Testis (tissue), 3 donors: ENCODE data around the gene TCTA. TPM values are rescaled to one million over a fixed set of nuclear protein-coding genes. Genes with fewer than 3 reads are reported as not detected.
A peak's percentile ranks its signal among the peaks of the same experiment; 100 is the strongest.

Source experiments
- DNase-seq: peaks from one replicate; pipeline ENCODE4 v3.0.0-alpha.2; 2019
- H3K27ac ChIP-seq, 2 donors: fragments of 200-600 bp; sonication (generic); one replicate each; pipeline ENCODE4 v1.5.1; 2019
- H3K27me3 ChIP-seq: fragments of 200-600 bp; sonication (generic); one replicate; pipeline ENCODE4 v1.5.1; 2019
- H3K36me3 ChIP-seq: fragments of 200-600 bp; sonication (generic); one replicate; pipeline ENCODE4 v1.5.1; 2017; ENCODE audit warnings: low read depth; ENCODE audit errors: missing control alignments
- H3K4me1 ChIP-seq: fragments of 200-600 bp; sonication (generic); one replicate; pipeline ENCODE4 v1.5.1; 2019
- H3K4me3 ChIP-seq, 2 donors: fragments of 200-600 bp; sonication (generic); one replicate each; pipeline ENCODE4 v1.5.1; 2017 to 2019
- H3K9me3 ChIP-seq: fragments of 200-600 bp; sonication (generic); one replicate; pipeline ENCODE4 v1.5.1; 2017
- POLR2A ChIP-seq: fragments of 450-650 bp; IDR thresholded peaks from one replicate; pipeline ENCODE4 v1.6.1; 2017; ENCODE audit warnings: antibody characterized with exemption, mild to moderate bottlenecking, moderate library complexity
- WGBS, 2 donors: methylation state at CpG; one replicate each; pipeline ENCODE4 v1.1.5; 2018; 5-methylcytosine and 5-hydroxymethylcytosine counted together
- intact Hi-C: fragments of 100-400 bp; cut with DNase I; formaldehyde crosslinking; loops from one replicate; pipeline ENCODE4 v1.15.1; 2023; ENCODE audit warnings: low total_unique reads
- polyA plus RNA-seq: library from polyadenylated mRNA; stranded (reverse); fragments of 350-450 nt; fragmentation: Illumina TruSeq; extraction: RNeasy Lipid Tissue Mini Kit (QIAGEN cat#74804); gene quantifications from one replicate; pipeline ENCODE4 v1.2.3, GENCODE V29; 2014; ENCODE audit warnings: low read depth, low replicate concordance; ENCODE audit not compliant: insufficient read depth
- total RNA-seq, 2 donors: library from RNA; depleted of rRNA; stranded (reverse); fragments of >200 nt; gene quantifications; one replicate each; pipeline ENCODE4 v1.2.3, GENCODE V29; 2016
- TF ChIP-seq, protein P1 (sequence below), 3 experiments: fragments of 450-650 bp in 2 of 3; fragments of 200-600 bp in 1 of 3; sonication (generic) in 1 of 3; IDR thresholded peaks; one replicate each; pipeline ENCODE4 v1.5.1; 2016 to 2019; ENCODE audit warnings: antibody characterized with exemption in 3 of 3, mild to moderate bottlenecking in 2 of 3, moderate library complexity in 1 of 3

TCTA gene
- total and polyA plus RNA-seq, 3 donors from 2014 or later, result 31.6 to 36.1 (median 33.6) TPM

DNA sequence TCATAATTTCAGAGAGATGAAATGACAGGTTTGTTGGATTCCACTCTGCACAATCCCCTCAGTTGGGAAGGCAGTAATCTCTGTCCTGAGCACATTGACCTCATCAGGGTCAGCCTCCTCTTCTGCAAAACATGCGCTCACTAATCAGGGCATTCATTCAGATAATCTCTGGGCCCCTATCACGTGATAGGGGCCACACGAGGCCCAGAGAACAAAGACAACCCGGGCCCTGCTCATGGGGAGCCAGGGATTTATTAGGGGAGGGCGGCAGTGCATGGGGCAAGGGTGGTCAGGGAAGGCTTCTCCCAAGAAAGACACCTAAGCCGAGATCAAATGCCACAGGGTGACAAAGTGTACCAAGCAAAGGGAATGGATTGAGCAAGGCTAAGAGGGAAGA is 1.1 kb downstream of the TCTA start:
- no peaks in the 10 kb centered on the region for H3K36me3 ChIP-seq
- H3K9me3 ChIP-seq, result no peaks in the 10 kb centered on the region
- no peak for DNase-seq
- H3K4me1 ChIP-seq, result peaks cover 33% of the 10 kb centered on the region
- intact Hi-C loops, result no loop called here
- WGBS, 2 donors, result 64 to 70% methylated on average over 6 of the region's 6 CpGs
- peak overlapping the region in 1 of 2 donors; percentile 92 for H3K4me3 ChIP-seq
- no peak for TF ChIP-seq POLR2A
- TF ChIP-seq, protein P1, sequence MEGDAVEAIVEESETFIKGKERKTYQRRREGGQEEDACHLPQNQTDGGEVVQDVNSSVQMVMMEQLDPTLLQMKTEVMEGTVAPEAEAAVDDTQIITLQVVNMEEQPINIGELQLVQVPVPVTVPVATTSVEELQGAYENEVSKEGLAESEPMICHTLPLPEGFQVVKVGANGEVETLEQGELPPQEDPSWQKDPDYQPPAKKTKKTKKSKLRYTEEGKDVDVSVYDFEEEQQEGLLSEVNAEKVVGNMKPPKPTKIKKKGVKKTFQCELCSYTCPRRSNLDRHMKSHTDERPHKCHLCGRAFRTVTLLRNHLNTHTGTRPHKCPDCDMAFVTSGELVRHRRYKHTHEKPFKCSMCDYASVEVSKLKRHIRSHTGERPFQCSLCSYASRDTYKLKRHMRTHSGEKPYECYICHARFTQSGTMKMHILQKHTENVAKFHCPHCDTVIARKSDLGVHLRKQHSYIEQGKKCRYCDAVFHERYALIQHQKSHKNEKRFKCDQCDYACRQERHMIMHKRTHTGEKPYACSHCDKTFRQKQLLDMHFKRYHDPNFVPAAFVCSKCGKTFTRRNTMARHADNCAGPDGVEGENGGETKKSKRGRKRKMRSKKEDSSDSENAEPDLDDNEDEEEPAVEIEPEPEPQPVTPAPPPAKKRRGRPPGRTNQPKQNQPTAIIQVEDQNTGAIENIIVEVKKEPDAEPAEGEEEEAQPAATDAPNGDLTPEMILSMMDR (IDR thresholded peaks at IDR 0.05), result no peak
- no peaks in the 10 kb centered on the region for H3K27me3 ChIP-seq
- no peak overlapping the region for H3K27ac ChIP-seq

DNA sequence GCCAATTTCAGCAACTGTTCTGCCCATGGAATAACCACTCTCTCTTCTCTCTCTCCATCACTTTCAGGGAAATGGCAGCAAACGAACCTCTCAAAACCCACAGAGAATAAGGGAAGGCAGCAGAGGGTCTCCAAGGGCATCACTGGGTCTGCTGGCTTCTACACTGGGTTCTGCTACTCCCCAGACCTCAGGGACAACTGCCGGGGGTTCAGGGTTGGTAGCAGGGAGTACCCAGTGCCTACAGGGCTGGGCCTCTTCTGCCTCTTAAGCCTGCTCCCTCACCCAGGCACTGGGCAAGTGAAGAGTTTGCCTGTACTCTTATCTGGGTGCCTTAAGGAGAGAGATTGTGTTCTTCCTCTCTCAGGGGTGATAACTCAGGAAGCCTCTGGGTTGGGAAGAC is 2.5 kb downstream of the TCTA start:
- H3K4me3 ChIP-seq, result no peak overlapping the region
- 90 to 94% methylated on average over 2 of the region's 2 CpGs for WGBS, 2 donors
- no peaks in the 10 kb centered on the region for H3K27me3 ChIP-seq
- intact Hi-C loops, result no loop called here
- TF ChIP-seq, protein P1 (IDR thresholded peaks at IDR 0.05), result no peak
- TF ChIP-seq POLR2A, result no peak
- H3K27ac ChIP-seq, result no peak overlapping the region
- no peak for DNase-seq
- peaks cover 22% of the 10 kb centered on the region for H3K4me1 ChIP-seq
- no peaks in the 10 kb centered on the region for H3K36me3 ChIP-seq
- no peaks in the 10 kb centered on the region for H3K9me3 ChIP-seq

DNA sequence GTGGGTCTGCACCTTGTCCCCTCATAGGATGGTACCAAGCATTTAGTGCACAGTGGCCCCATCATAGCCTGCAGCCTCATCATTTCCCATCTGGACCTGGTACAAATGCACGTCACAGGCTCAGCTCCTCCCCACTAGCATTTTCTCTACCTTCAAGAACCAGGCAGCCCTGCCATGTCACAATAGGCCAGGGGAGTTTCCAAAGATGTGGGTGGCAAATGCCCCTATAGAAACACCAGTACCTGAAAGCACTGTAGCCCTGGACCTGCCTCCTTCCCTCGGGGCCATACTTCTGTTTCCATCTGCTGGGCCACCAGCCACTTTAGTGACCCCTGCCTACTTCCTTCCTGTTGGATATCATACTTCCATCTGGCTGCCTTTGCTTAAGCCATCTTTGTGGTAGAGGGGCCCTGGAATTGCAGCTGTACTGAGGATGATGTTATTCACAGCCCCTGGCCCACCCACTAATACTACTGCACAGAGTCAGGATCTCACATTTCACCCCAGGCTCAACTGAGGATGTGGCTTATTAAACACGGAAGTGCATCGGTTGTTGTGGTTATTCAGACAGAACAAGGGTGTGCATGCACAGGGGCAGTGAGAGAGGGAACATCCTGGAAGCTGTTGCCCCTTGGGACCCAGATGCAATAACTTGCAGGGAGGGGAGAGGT is 3.8 kb downstream of the TCTA start:
- DNase-seq, result no peak
- TF ChIP-seq POLR2A, result no peak
- TF ChIP-seq, protein P1 (IDR thresholded peaks at IDR 0.05), result no peak
- intact Hi-C loops, result no loop called here
- Histone ChIP-seq H3K27ac (no peak overlapping the region), H3K36me3 (no peaks in the 10 kb centered on the region), H3K27me3 (no peaks in the 10 kb centered on the region), H3K4me3 (no peak overlapping the region), H3K4me1 (peaks cover 12% of the 10 kb centered on the region), H3K9me3 (no peaks in the 10 kb centered on the region)
- WGBS, 2 donors, result 48 to 55% methylated on average over 4 of the region's 4 CpGs

DNA sequence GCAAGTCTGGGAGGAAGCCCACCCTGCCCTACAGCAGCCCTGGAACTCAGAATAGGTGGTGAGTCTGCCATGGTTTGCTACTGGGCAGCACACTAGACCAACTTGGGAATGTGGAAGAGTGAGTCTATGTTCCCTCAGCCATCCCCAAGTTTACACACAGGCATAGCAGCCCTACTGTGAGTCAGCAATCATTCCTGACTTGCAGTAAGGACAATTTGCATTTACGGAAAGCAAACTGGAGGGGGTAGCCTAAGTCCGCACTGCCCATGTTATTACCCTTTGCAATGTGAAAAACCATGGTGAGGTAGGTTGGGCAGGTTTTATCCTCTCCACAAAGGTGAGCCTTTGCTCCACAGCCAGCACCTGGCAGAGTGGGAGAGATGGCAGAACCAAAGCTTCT is 4.6 kb downstream of the TCTA start:
- Histone ChIP-seq H3K27ac (no peak overlapping the region), H3K9me3 (no peaks in the 10 kb centered on the region), H3K27me3 (no peaks in the 10 kb centered on the region), H3K4me1 (peaks cover 12% of the 10 kb centered on the region), H3K4me3 (no peak overlapping the region), H3K36me3 (no peaks in the 10 kb centered on the region)
- no peak for TF ChIP-seq POLR2A
- TF ChIP-seq, protein P1 (IDR thresholded peaks at IDR 0.05), result no peak
- 92 to 93% methylated on average over 2 of the region's 2 CpGs for WGBS, 2 donors
- DNase-seq, result no peak
- intact Hi-C loops, result no loop called here

DNA sequence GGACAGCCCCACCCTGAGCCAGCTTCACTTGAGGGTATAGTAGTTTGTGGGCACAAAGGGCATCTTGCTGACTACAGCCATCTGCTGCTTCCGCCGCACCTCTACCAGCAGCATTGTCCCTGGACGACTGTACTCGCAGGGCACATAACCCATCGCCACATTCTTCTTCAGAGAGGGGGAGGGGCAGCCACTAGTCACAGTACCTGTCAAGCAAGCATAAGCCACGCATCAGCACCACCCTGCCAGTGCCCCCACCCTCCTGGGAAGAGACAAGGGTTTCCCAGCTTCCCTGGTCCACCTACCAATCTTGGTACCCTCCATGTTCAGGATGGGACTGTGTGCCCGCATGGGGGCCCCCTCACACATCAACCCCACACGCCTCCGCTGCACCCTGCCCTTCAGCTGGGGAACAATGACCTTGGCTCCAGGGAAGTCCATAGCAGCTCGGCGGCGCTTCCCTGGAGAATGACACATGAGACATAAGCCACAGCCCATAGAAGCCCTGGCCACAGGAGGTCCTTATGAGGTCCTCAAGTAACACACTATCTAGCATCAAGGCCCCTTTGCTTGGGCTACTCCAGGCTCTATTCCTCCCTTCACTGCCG is 5.4 kb downstream of the TCTA start:
- Histone ChIP-seq H3K36me3 (no peaks in the 10 kb centered on the region), H3K9me3 (no peaks in the 10 kb centered on the region), H3K4me1 (peaks cover 11% of the 10 kb centered on the region), H3K27me3 (no peaks in the 10 kb centered on the region), H3K4me3 (no peak overlapping the region), H3K27ac (no peak overlapping the region)
- TF ChIP-seq, protein P1 (IDR thresholded peaks at IDR 0.05), result no peak
- no peak for TF ChIP-seq POLR2A
- DNase-seq, result no peak
- 86 to 88% methylated on average over 11 to 13 of the region's 13 CpGs for WGBS, 2 donors
- intact Hi-C loops, result no loop called here
